Dendritic cell treated with granulocyte-macrophage colony-stimulating factor and Interleukin-4, amounts not matched to agents 40 ng/mL and 50 ng/mL, for 4 days (primary cell): ENCODE results near the gene DCAF4.

Experiments used
- H3K27ac Mint-ChIP-seq: one replicate; pipeline ENCODE4 v1.8.0; 2022; ENCODE audit warnings: mild to moderate bottlenecking, mixed read lengths
- H3K27me3 Mint-ChIP-seq: one replicate; pipeline ENCODE4 v1.8.0; 2022; ENCODE audit warnings: mild to moderate bottlenecking, mixed read lengths
- H3K36me3 Mint-ChIP-seq: one replicate; pipeline ENCODE4 v1.8.0; 2022; ENCODE audit warnings: low read depth, mixed read lengths
- H3K4me1 Mint-ChIP-seq: one replicate; pipeline ENCODE4 v1.8.0; 2022; ENCODE audit warnings: low read depth, mixed read lengths
- H3K4me3 Mint-ChIP-seq: one replicate; pipeline ENCODE4 v1.8.0; 2022; ENCODE audit warnings: mild to moderate bottlenecking, moderate library complexity, mixed read lengths
- H3K9me3 Mint-ChIP-seq: one replicate; pipeline ENCODE4 v1.8.0; 2022; ENCODE audit warnings: mixed read lengths
- intact Hi-C: fragments of 100-400 bp; cut with micrococcal nuclease; formaldehyde crosslinking; loops from one replicate; pipeline ENCODE4 v1.15.0; 2022

Gene DCAF4

GRCh38 chr14:72904218-72904617 is 22.0 kb upstream of the DCAF4 start:
- Mint-ChIP-seq H3K27ac (no peak overlapping the region), H3K9me3 (no peaks in the 10 kb centered on the region), H3K27me3 (peaks cover 38% of the 10 kb centered on the region), H3K36me3 (no peaks in the 10 kb centered on the region), H3K4me3 (no peak overlapping the region), H3K4me1 (no peaks in the 10 kb centered on the region)
- intact Hi-C loops = loop anchor here (10.0 kb wide), 1 partner anchor 879 kb away; no protein-coding TSS in a partner anchor

GRCh38 chr14:72904840-72905561 is 21.3 kb upstream of the DCAF4 start:
- no peaks in the 10 kb centered on the region for H3K36me3 Mint-ChIP-seq

DNA sequence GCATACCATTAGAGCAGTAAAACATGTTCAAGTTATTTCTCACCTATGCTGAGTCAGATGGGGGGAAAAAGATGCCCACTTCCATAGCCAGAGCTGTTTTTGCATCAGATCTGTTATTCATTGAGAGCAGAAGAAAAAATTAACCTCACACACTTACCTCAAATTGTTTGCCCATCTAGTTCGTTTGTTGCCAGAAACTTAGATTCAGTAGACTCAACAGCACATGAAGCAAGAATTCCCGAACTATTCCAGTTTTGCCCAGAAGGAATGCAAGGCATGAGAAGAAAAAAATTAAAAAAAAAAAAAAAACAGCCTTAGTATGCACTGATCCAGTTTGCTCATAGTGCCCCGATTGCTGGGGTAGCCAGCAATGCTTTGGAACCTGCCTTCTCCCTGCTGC is 19.9 kb upstream of the DCAF4 start:
- Mint-ChIP-seq H3K27me3 (peaks cover 31% of the 10 kb centered on the region), H3K27ac (no peak overlapping the region), H3K9me3 (no peaks in the 10 kb centered on the region), H3K4me3 (no peak overlapping the region), H3K4me1 (no peaks in the 10 kb centered on the region), H3K36me3 (no peaks in the 10 kb centered on the region)
- intact Hi-C loops = loop anchor here (10.0 kb wide), 1 partner anchor 882 kb away; no protein-coding TSS in a partner anchor

More at GRCh38 chr14:72904840-72905561, 21.3 kb upstream of the DCAF4 start:
- peaks cover 38% of the 10 kb centered on the region for H3K27me3 Mint-ChIP-seq
- H3K9me3 Mint-ChIP-seq = no peaks in the 10 kb centered on the region
- H3K4me1 Mint-ChIP-seq = no peaks in the 10 kb centered on the region
- H3K4me3 Mint-ChIP-seq = no peak overlapping the region
- H3K27ac Mint-ChIP-seq = no peak overlapping the region
- intact Hi-C loops = loop anchor here (1.0 to 10.0 kb wide), 2 partner anchors 389 to 880 kb away; no protein-coding TSS in a partner anchor

DNA sequence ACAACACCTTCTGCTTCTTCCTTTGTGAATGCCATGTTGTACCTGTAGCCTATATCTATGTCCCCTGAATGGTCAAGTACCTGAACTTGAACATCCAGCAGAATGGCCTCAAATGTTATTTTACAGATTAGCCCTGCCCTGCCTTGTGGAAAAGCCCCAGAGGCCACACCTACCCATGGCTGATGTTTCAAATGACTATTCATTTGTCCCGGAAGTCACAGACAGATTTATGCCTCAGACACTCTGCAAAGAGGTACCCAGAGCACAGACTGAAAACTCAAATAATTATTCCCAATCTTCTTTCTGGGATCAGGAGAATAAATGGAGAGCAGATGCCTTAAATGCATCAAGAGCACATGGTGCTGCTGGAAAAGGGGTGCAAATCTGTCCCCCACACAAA is 19.4 kb upstream of the DCAF4 start:
- Mint-ChIP-seq H3K27ac (no peak overlapping the region), H3K4me1 (no peaks in the 10 kb centered on the region), H3K4me3 (no peak overlapping the region), H3K27me3 (peaks cover 28% of the 10 kb centered on the region), H3K36me3 (no peaks in the 10 kb centered on the region), H3K9me3 (no peaks in the 10 kb centered on the region)
- intact Hi-C loops = loop anchor here (10.0 kb wide), 1 partner anchor 882 kb away; no protein-coding TSS in a partner anchor

GRCh38 chr14:72907886-72908285 is 18.4 kb upstream of the DCAF4 start:
- Mint-ChIP-seq H3K9me3 (no peaks in the 10 kb centered on the region), H3K4me3 (no peak overlapping the region), H3K27ac (no peak overlapping the region), H3K36me3 (no peaks in the 10 kb centered on the region), H3K4me1 (no peaks in the 10 kb centered on the region), H3K27me3 (peaks cover 28% of the 10 kb centered on the region)
- intact Hi-C loops = loop anchor here (10.0 kb wide), 1 partner anchor 883 kb away; no protein-coding TSS in a partner anchor

DNA sequence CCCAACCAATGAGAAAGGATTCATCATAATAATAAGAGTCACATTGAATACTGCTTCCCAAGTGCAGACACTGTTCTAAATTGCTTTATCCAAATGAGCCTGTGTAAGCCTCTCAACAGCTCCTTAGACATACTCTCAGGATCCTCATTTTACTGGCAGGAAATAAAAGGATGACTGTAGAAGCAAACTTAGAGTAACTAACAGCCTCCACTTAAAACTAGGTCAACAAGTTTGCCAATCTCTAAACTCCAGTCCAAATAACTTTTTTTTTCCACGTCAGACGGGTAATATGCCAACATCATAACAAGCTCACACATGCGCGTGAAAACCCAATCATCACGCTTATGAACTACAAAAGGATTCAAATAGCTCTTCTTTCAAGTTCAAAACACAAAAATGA is 17.1 kb upstream of the DCAF4 start:
- no peak overlapping the region for H3K4me3 Mint-ChIP-seq
- H3K4me1 Mint-ChIP-seq = no peaks in the 10 kb centered on the region
- no peak overlapping the region for H3K27ac Mint-ChIP-seq
- peaks cover 28% of the 10 kb centered on the region for H3K27me3 Mint-ChIP-seq
- H3K9me3 Mint-ChIP-seq = no peaks in the 10 kb centered on the region
- intact Hi-C loops = loop anchor here (10.0 kb wide), 1 partner anchor 884 kb away; no protein-coding TSS in a partner anchor
- no peaks in the 10 kb centered on the region for H3K36me3 Mint-ChIP-seq

GRCh38 chr14:72913809-72914208 is 12.5 kb upstream of the DCAF4 start:
- Mint-ChIP-seq H3K36me3 (no peaks in the 10 kb centered on the region), H3K4me3 (no peak overlapping the region), H3K9me3 (no peaks in the 10 kb centered on the region), H3K27ac (no peak overlapping the region), H3K27me3 (peaks cover 17% of the 10 kb centered on the region), H3K4me1 (no peaks in the 10 kb centered on the region)
- intact Hi-C loops = no loop called here

- Mint-ChIP-seq H3K4me1 (no peaks in the 10 kb centered on the region), H3K9me3 (no peaks in the 10 kb centered on the region), H3K4me3 (no peak overlapping the region), H3K27ac (no peak overlapping the region), H3K27me3 (peaks cover 30% of the 10 kb centered on the region), H3K36me3 (no peaks in the 10 kb centered on the region)
- intact Hi-C loops = no loop called here
Measured at GRCh38 chr14:72916174-72916573, 10.1 kb upstream of the DCAF4 start.

DNA sequence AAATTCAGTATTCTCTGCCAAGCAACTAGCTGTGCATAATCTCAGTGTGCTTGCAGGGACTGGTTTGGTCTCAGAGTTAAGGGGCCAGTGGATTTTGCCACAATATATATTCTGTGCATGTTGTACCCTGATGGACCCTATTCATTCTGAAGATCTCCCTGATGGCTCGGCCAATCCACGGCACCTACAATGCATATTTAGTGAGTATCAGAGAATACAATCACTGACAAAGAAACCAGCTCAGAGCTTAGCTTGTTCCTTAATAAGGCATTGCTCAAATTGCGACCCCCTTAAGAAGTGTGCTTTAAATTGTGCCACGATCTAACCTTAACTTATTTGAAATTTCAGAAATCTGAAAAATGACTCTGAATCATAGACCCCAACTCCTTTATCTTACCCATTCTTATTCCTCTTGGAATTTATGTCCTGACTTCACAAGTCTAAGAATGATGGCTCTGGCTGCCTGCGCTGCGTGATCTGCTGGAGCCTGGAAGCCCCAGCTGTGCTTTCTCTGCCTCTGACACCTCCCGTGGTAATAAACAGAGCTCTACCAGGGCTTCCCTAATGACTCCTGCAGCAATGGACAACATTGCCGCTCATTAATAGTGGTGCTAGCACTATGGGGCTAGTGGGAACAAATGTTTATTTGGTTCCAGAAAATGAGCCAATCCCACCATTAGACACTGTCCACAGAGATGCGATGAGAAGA is 9.0 kb upstream of the DCAF4 start:
- Mint-ChIP-seq H3K27me3 (peaks cover 34% of the 10 kb centered on the region), H3K4me3 (no peak overlapping the region)

DNA sequence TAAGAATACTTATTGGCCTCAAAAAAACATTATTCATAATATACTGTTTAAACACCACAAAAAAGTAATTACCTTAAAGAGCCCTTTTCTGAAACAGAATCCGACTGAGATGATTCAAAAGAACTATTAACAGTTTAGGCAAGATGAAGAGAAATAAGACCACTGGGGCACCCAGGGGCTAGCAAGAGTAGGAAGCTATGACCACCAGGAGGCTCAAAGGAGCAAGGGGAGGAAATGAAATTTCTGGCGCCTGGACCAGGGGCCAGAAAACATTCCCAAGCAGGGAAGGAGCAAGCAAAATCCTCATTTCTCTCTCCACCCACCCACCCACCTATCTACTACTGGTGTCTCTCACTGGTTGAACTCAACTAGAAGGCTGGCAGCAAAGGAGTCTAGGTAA is 6.3 kb upstream of the DCAF4 start:
- peaks cover 41% of the 10 kb centered on the region for H3K27me3 Mint-ChIP-seq
- H3K4me3 Mint-ChIP-seq = no peak overlapping the region
- no peaks in the 10 kb centered on the region for H3K9me3 Mint-ChIP-seq
- intact Hi-C loops = no loop called here
- H3K36me3 Mint-ChIP-seq = no peaks in the 10 kb centered on the region
- H3K27ac Mint-ChIP-seq = no peak overlapping the region
- H3K4me1 Mint-ChIP-seq = peaks cover 7% of the 10 kb centered on the region

More for the DNA sequence above, 9.0 kb upstream of the DCAF4 start:
- intact Hi-C loops = no loop called here
- H3K9me3 Mint-ChIP-seq = no peaks in the 10 kb centered on the region
- H3K4me1 Mint-ChIP-seq = no peaks in the 10 kb centered on the region
- H3K27ac Mint-ChIP-seq = no peak overlapping the region
- no peaks in the 10 kb centered on the region for H3K36me3 Mint-ChIP-seq

DNA sequence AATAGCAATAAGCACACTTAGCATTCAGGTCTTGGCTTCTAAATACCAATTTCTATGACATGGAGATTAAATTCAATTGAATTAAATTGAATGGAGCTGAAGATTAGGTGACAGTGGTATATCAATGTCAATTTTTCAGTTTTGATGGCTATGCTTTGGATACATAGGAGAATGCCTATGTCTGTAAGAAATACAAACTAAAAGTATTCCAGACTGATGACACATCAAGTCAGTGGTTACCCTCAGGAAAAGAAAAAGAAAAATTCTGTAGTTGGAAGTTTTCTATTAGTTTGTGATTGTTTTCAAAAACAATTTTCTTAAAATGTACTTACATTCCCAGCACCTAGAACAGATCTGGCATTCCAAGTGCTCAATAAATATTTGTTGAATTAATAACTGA is 4.9 kb upstream of the DCAF4 start:
- Mint-ChIP-seq H3K4me3 (no peak overlapping the region), H3K36me3 (no peaks in the 10 kb centered on the region), H3K4me1 (peaks cover 17% of the 10 kb centered on the region), H3K27me3 (peaks cover 49% of the 10 kb centered on the region), H3K27ac (no peak overlapping the region), H3K9me3 (no peaks in the 10 kb centered on the region)
- intact Hi-C loops = no loop called here

- Mint-ChIP-seq H3K4me1 (peaks cover 17% of the 10 kb centered on the region), H3K4me3 (no peak overlapping the region), H3K9me3 (no peaks in the 10 kb centered on the region), H3K36me3 (no peaks in the 10 kb centered on the region), H3K27me3 (peaks cover 41% of the 10 kb centered on the region), H3K27ac (peak overlapping the region; percentile 18)
- intact Hi-C loops = no loop called here
Measured at GRCh38 chr14:72924337-72924736, 1.9 kb upstream of the DCAF4 start.

DNA sequence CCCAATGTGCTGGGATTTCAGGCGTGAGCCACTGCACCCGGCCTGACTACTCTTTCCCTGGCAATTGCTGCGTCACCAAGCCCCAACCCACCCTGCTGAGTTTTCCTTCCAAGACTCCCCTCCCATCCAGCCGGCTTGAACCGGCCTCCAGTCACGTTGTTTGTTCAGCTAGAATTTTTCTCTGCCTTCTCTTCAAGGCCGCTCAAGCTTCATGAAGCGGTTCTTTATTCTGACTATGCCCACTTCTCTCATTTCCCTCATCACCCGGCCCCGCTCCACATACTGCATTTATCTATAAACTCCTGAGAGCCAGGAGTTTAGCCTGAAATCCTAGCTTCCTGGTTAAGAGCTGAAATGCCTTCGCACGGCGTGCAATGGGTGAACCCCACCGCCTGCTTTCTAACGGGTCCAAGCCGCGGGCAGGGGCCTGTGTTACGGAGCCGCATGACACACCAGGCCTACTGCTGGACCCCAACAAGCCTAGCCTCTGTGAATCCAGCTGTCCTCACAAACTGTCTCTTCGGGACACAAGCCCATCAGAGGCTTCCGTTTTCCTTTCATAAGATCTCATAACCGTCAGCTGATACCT is 999 bp upstream of the DCAF4 start:
- Mint-ChIP-seq H3K27me3 (peaks cover 32% of the 10 kb centered on the region), H3K27ac (peak overlapping the region; percentile 75), H3K4me1 (peaks cover 17% of the 10 kb centered on the region), H3K36me3 (peaks cover 5% of the 10 kb centered on the region), H3K4me3 (no peak overlapping the region), H3K9me3 (no peaks in the 10 kb centered on the region)
- intact Hi-C loops = no loop called here

- H3K27ac Mint-ChIP-seq = peak overlapping the region; percentile 75
- H3K4me3 Mint-ChIP-seq = peak overlapping the region; percentile 87
- peaks cover 5% of the 10 kb centered on the region for H3K36me3 Mint-ChIP-seq
Measured at GRCh38 chr14:72925815-72926291, 411 bp upstream of the DCAF4 start.

More at GRCh38 chr14:72925815-72926291, 411 bp upstream of the DCAF4 start:
- Mint-ChIP-seq H3K4me1 (peaks cover 17% of the 10 kb centered on the region), H3K27me3 (peaks cover 30% of the 10 kb centered on the region), H3K9me3 (no peaks in the 10 kb centered on the region)
- intact Hi-C loops = loop anchor here (1.0 kb wide), 1 partner anchor 32 kb away; the partner anchor contains the start of gene DPF3
